ENCODE results near the gene CXCL14.

The CXCL14 gene

GRCh38 chr5:135578685-135579341 is at the start of gene CXCL14:
Gene CXCL14 (minus strand): TSS chr5:135578991. CDS start chr5:135578778, 213 bp downstream.
- no peak within 1 kb of the TSS for H3K27ac ChIP-seq (ENCODE audit: low read depth, low read length)
- peak within 1 kb of the TSS; percentile 25; the same call in 1 of the 2 replicates for H3K9ac ChIP-seq (ENCODE audit: low read depth, low read length)
- H3K4me3 ChIP-seq (ENCODE audit: low read depth, low read length): peak within 1 kb of the TSS; percentile 68
- no peaks in the 10 kb centered on the region for H3K36me3 ChIP-seq (ENCODE audit: control insufficient read depth, insufficient read depth, low read length)
- H3K9me3 ChIP-seq (ENCODE audit: control insufficient read depth, insufficient read depth, low read length): no peaks in the 10 kb centered on the region
- peaks cover 23% of the 10 kb centered on the region for H3K4me1 ChIP-seq (ENCODE audit: control insufficient read depth, insufficient read depth, low read length)
- peaks cover 72% of the 10 kb centered on the region for H3K27me3 ChIP-seq (ENCODE audit: control insufficient read depth, insufficient read depth, low read length)

- no peaks in the 10 kb centered on the region for H3K27me3 ChIP-seq (ENCODE audit: control insufficient read depth, insufficient read depth, low read length)
- H3K27ac ChIP-seq (ENCODE audit: low read depth, low read length): no peak overlapping the region
- no peaks in the 10 kb centered on the region for H3K9me3 ChIP-seq (ENCODE audit: control insufficient read depth, insufficient read depth, low read length)
- H3K36me3 ChIP-seq (ENCODE audit: control insufficient read depth, insufficient read depth, low read length): no peaks in the 10 kb centered on the region
- peaks cover 7% of the 10 kb centered on the region; the same call in 1 of the 2 replicates for H3K4me1 ChIP-seq (ENCODE audit: control insufficient read depth, insufficient read depth, low read length)
- H3K9ac ChIP-seq (ENCODE audit: low read depth, low read length): no peak overlapping the region
- no peak overlapping the region for H3K4me3 ChIP-seq (ENCODE audit: low read depth, low read length)
Observed at GRCh38 chr5:135626636-135627035, 47.8 kb upstream of the CXCL14 start.

GRCh38 chr5:135625961-135626360 is 47.2 kb upstream of the CXCL14 start:
- H3K27me3 ChIP-seq (ENCODE audit: control insufficient read depth, insufficient read depth, low read length): no peaks in the 10 kb centered on the region
- H3K36me3 ChIP-seq (ENCODE audit: control insufficient read depth, insufficient read depth, low read length): no peaks in the 10 kb centered on the region
- H3K27ac ChIP-seq (ENCODE audit: low read depth, low read length): no peak overlapping the region
- H3K9ac ChIP-seq (ENCODE audit: low read depth, low read length): no peak overlapping the region
- peaks cover 7% of the 10 kb centered on the region; the same call in 1 of the 2 replicates for H3K4me1 ChIP-seq (ENCODE audit: control insufficient read depth, insufficient read depth, low read length)
- H3K9me3 ChIP-seq (ENCODE audit: control insufficient read depth, insufficient read depth, low read length): no peaks in the 10 kb centered on the region
- no peak overlapping the region for H3K4me3 ChIP-seq (ENCODE audit: low read depth, low read length)

- H3K4me3 ChIP-seq (ENCODE audit: low read depth, low read length): no peak overlapping the region
- H3K4me1 ChIP-seq (ENCODE audit: control insufficient read depth, insufficient read depth, low read length): peaks cover 7% of the 10 kb centered on the region; the same call in 1 of the 2 replicates
- no peaks in the 10 kb centered on the region for H3K27me3 ChIP-seq (ENCODE audit: control insufficient read depth, insufficient read depth, low read length)
- H3K27ac ChIP-seq (ENCODE audit: low read depth, low read length): no peak overlapping the region
- H3K9ac ChIP-seq (ENCODE audit: low read depth, low read length): no peak overlapping the region
- no peaks in the 10 kb centered on the region for H3K9me3 ChIP-seq (ENCODE audit: control insufficient read depth, insufficient read depth, low read length)
- H3K36me3 ChIP-seq (ENCODE audit: control insufficient read depth, insufficient read depth, low read length): no peaks in the 10 kb centered on the region
Observed at GRCh38 chr5:135625486-135625885, 46.7 kb upstream of the CXCL14 start.

- Histone ChIP-seq H3K27ac (ENCODE audit: low read depth, low read length) (no peak overlapping the region), H3K4me1 (ENCODE audit: control insufficient read depth, insufficient read depth, low read length) (peaks cover 7% of the 10 kb centered on the region; the same call in 1 of the 2 replicates), H3K27me3 (ENCODE audit: control insufficient read depth, insufficient read depth, low read length) (no peaks in the 10 kb centered on the region), H3K36me3 (ENCODE audit: control insufficient read depth, insufficient read depth, low read length) (no peaks in the 10 kb centered on the region), H3K9me3 (ENCODE audit: control insufficient read depth, insufficient read depth, low read length) (no peaks in the 10 kb centered on the region), H3K4me3 (ENCODE audit: low read depth, low read length) (no peak overlapping the region), H3K9ac (ENCODE audit: low read depth, low read length) (no peak overlapping the region)
Observed at GRCh38 chr5:135625061-135625460, 46.3 kb upstream of the CXCL14 start.

- no peaks in the 10 kb centered on the region for H3K36me3 ChIP-seq (ENCODE audit: control insufficient read depth, insufficient read depth, low read length)
- 0 out of 2 replicates have a peak, but pooled peaks cover 5% of the 10 kb centered on the region for H3K9me3 ChIP-seq (ENCODE audit: control insufficient read depth, insufficient read depth, low read length)
- no peaks in the 10 kb centered on the region for H3K4me1 ChIP-seq (ENCODE audit: control insufficient read depth, insufficient read depth, low read length)
- no peak overlapping the region for H3K4me3 ChIP-seq (ENCODE audit: low read depth, low read length)
- H3K27ac ChIP-seq (ENCODE audit: low read depth, low read length): no peak overlapping the region
- H3K27me3 ChIP-seq (ENCODE audit: control insufficient read depth, insufficient read depth, low read length): no peaks in the 10 kb centered on the region
- H3K9ac ChIP-seq (ENCODE audit: low read depth, low read length): no peak overlapping the region
Observed at GRCh38 chr5:135623186-135623715, 44.5 kb upstream of the CXCL14 start.

GRCh38 chr5:135615581-135616260 is 36.9 kb upstream of the CXCL14 start:
- Histone ChIP-seq H3K9ac (ENCODE audit: low read depth, low read length) (no peak overlapping the region), H3K36me3 (ENCODE audit: control insufficient read depth, insufficient read depth, low read length) (no peaks in the 10 kb centered on the region), H3K4me1 (ENCODE audit: control insufficient read depth, insufficient read depth, low read length) (0 out of 2 replicates have a peak, but pooled peaks cover 4% of the 10 kb centered on the region), H3K27me3 (ENCODE audit: control insufficient read depth, insufficient read depth, low read length) (no peaks in the 10 kb centered on the region), H3K27ac (ENCODE audit: low read depth, low read length) (peak overlapping the region; percentile 75), H3K4me3 (ENCODE audit: low read depth, low read length) (no peak overlapping the region), H3K9me3 (ENCODE audit: control insufficient read depth, insufficient read depth, low read length) (peaks cover 26% of the 10 kb centered on the region)

- no peak overlapping the region for H3K4me3 ChIP-seq (ENCODE audit: low read depth, low read length)
- no peaks in the 10 kb centered on the region for H3K36me3 ChIP-seq (ENCODE audit: control insufficient read depth, insufficient read depth, low read length)
- 0 out of 2 replicates have a peak, but pooled peaks cover 4% of the 10 kb centered on the region for H3K4me1 ChIP-seq (ENCODE audit: control insufficient read depth, insufficient read depth, low read length)
- H3K27me3 ChIP-seq (ENCODE audit: control insufficient read depth, insufficient read depth, low read length): no peaks in the 10 kb centered on the region
- H3K9ac ChIP-seq (ENCODE audit: low read depth, low read length): no peak overlapping the region
- peaks cover 26% of the 10 kb centered on the region for H3K9me3 ChIP-seq (ENCODE audit: control insufficient read depth, insufficient read depth, low read length)
- H3K27ac ChIP-seq (ENCODE audit: low read depth, low read length): peak overlapping the region; percentile 75
Observed at GRCh38 chr5:135615171-135615570, 36.4 kb upstream of the CXCL14 start.

GRCh38 chr5:135609981-135610380 is 31.2 kb upstream of the CXCL14 start:
- H3K9ac ChIP-seq (ENCODE audit: low read depth, low read length): no peak overlapping the region
- no peaks in the 10 kb centered on the region for H3K9me3 ChIP-seq (ENCODE audit: control insufficient read depth, insufficient read depth, low read length)
- H3K36me3 ChIP-seq (ENCODE audit: control insufficient read depth, insufficient read depth, low read length): no peaks in the 10 kb centered on the region
- H3K27me3 ChIP-seq (ENCODE audit: control insufficient read depth, insufficient read depth, low read length): peaks cover 4% of the 10 kb centered on the region
- H3K27ac ChIP-seq (ENCODE audit: low read depth, low read length): no peak overlapping the region
- H3K4me3 ChIP-seq (ENCODE audit: low read depth, low read length): no peak overlapping the region
- H3K4me1 ChIP-seq (ENCODE audit: control insufficient read depth, insufficient read depth, low read length): 0 out of 2 replicates have a peak, but pooled peaks cover 4% of the 10 kb centered on the region

GRCh38 chr5:135608761-135609443 is 30.1 kb upstream of the CXCL14 start:
- peaks cover 4% of the 10 kb centered on the region for H3K27me3 ChIP-seq (ENCODE audit: control insufficient read depth, insufficient read depth, low read length)
- H3K27ac ChIP-seq (ENCODE audit: low read depth, low read length): no peak overlapping the region
- no peaks in the 10 kb centered on the region for H3K36me3 ChIP-seq (ENCODE audit: control insufficient read depth, insufficient read depth, low read length)
- H3K9me3 ChIP-seq (ENCODE audit: control insufficient read depth, insufficient read depth, low read length): no peaks in the 10 kb centered on the region
- peaks cover 3% of the 10 kb centered on the region for H3K4me1 ChIP-seq (ENCODE audit: control insufficient read depth, insufficient read depth, low read length)
- no peak overlapping the region for H3K4me3 ChIP-seq (ENCODE audit: low read depth, low read length)
- H3K9ac ChIP-seq (ENCODE audit: low read depth, low read length): no peak overlapping the region
